Activated CD8-positive, alpha-beta memory T cell treated with anti-CD3 and anti-CD28 coated beads for 48 hours (primary cell): ENCODE results near the gene SLC24A2.
"Not testable (repeated sequence)": the region's sequence is repeated elsewhere in the genome, so short reads cannot be mapped to it uniquely, and the experiment has no call there.

ENCODE experiments used
- DNase-seq, 3 experiments: peaks; one replicate each; pipeline ENCODE4 v3.0.0-alpha.2; 2020; ENCODE audit warnings: low read depth in 2 of 3, low spot score in 2 of 3

Gene SLC24A2

GRCh38 chr9:19788614-19789271 is at the start of gene SLC24A2:
Gene SLC24A2 (minus strand): TSS chr9:19789037.
- DNase-seq: no peak

GRCh38 chr9:19833331-19833730 is 44.5 kb upstream of the SLC24A2 start:
- not testable (repeated sequence) for DNase-seq

GRCh38 chr9:19830796-19831195 is 42.0 kb upstream of the SLC24A2 start:
- no peak for DNase-seq

- DNase-seq: no peak
Observed at GRCh38 chr9:19828576-19829109, 39.8 kb upstream of the SLC24A2 start.

- no peak for DNase-seq
Observed at GRCh38 chr9:19816769-19817168, 27.9 kb upstream of the SLC24A2 start.

GRCh38 chr9:19812194-19812593 is 23.4 kb upstream of the SLC24A2 start:
- no peak for DNase-seq

DNA sequence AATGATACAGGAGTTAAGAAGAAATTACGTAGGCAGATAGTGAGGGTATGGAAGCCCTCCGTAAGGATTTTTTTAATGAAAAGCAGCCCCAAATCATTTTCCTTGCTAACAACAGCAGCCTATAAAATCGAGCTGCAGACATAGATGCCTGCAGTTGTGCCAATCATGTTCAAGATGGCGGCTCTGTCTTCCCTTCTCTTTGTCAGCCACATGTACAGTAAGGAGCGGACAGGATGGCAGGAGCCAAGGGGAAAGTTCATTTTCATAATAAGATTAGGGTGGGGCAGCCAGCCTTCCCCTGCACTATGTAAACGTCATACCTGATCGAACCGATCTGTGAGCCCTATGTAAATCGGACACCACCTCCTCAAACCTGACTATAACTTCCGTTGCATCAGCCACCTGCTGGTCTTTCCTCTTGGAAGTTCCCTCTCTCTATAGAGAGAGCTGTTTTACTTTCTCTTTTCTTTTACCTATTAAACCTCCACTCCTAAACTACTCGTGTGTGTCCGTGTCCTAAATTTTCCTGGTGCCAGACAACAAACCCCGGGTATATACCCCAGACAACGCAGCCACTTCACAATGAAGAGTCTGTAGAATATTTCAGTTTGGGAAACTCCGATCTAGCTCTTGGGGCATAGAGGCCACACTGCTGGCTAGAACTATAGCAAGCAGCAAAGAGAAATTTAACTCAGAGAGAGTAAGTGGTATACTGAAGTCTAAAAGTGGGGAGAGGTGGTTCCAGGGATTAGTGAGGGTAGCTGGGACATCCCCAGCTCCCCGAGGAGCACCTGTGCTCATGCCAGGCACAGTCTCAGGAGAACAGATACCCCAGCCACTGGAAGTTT is 20.8 kb upstream of the SLC24A2 start:
- DNase-seq: no peak

- no peak for DNase-seq
Observed at GRCh38 chr9:19807182-19807892, 18.5 kb upstream of the SLC24A2 start.

DNA sequence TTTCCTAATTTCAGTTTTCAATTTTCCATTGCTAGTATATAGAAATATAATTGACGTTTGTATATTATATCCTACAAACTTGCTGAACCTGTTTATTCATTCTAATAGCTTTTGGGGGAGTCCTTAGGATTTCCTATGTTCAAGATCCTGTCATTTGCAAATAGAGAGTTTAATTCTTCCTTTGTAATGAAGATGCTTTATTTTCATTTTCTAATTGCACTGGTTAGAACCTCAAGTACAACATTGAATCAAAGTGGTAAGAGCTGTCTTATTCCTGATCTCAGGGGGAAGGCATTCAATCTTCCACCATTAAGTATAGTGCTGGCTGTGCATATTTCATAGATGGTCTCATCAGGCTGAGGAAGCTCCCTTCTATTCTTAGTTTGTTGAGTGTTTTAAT is 15.6 kb upstream of the SLC24A2 start:
- DNase-seq: no peak

GRCh38 chr9:19800884-19801283 is 12.0 kb upstream of the SLC24A2 start:
- no peak for DNase-seq

GRCh38 chr9:19799784-19800183 is 10.9 kb upstream of the SLC24A2 start:
- DNase-seq: no peak

- DNase-seq: no peak
Observed at GRCh38 chr9:19788152-19788551, 685 bp downstream of the SLC24A2 start.

GRCh38 chr9:19787672-19788071 is 1.2 kb downstream of the SLC24A2 start:
- no peak for DNase-seq

DNA sequence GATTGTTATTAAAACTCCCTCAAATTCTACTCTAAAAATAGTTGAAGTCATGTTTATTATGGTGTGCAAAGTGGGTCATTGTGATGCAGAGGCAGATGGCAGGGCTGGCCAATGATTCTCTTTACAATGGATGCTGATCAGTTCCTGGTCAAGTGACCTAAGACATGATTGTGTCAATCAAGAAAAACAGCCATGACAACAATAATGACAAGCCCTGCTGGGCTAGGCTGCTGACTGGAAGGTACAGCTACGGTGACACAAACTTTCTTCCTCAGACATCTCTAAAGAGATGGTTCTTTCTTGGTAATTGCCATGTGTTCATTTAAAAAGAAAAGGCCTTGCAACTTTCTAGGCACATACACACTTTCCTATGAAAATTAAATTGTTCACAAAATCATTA is 3.6 kb downstream of the SLC24A2 start:
- DNase-seq: no peak

DNA sequence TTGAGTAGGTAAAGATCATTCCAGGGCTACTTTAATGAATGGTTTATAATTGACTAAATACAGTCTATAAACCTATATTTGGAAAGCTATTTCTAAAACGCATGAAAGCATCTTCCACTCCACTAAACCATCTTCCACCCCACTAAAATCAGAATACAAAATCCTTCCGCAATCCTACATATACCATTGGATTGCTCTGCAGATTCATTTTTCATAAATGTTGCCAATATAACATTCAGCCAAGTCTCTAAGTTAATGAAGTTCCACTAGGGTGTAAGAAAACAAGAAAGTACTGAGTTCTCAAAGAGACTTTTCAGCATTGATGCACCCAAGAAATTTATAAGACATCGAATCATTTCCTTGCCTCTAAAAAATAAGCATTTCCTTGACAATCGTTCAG is 4.7 kb downstream of the SLC24A2 start:
- DNase-seq: no peak

DNA sequence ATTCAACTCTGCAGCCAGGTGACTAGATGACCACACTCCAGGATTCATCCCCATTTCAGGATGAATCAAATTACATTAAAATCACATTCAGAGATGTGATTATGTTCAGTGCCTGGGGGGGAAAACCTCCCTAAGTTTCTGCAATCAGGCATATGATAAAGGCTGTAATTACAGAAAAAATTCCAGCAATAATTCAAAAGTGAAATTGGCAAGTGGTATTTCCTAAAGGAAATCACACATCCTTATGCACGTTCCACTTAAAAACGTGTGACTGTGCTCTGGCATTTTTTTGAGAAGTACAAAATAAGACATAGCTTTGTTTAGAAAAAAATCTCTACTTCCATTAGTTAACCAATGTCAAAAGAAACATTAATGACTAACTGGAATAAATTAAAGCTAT is 5.3 kb downstream of the SLC24A2 start:
- no peak for DNase-seq

GRCh38 chr9:19782005-19782404 is 6.8 kb downstream of the SLC24A2 start:
- DNase-seq: no peak

DNA sequence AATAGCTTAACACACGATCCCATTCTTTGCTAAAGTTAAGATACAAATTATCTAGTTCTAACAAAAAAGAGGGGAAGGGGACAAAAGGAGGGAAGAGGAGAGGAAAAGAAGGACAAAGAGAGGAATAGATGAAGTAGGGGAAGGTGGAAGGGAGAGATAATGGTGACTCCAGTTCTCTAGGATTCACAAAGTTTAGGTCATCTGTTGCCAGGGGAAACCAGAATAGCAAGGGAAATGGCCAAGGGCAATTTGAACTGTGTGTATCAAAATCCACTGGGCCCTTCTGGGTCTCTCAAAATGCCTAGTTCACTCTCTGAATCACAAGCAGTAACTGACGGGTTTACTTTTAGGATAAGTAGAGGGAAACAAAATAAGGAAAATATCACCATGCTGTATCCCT is 7.6 kb downstream of the SLC24A2 start:
- no peak for DNase-seq

DNA sequence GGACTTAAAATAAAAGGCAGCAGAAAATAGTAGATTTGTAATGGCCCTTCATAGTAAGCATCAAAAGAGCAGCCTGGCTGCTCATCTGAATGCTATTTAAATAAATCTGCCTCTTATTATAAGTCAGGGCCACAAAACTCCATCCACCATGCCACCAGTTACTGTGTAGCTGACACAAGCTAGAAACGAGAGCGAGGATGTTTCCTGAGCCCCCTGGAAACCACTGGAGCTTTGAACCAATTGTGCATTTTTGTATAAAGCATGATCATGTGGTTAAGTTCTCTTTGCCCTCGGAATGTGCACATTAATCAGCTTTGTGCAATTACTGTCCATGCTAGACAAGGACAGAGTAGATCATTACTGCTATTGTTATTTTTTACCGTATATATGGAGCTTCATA is 17.4 kb downstream of the SLC24A2 start:
- no peak for DNase-seq

DNA sequence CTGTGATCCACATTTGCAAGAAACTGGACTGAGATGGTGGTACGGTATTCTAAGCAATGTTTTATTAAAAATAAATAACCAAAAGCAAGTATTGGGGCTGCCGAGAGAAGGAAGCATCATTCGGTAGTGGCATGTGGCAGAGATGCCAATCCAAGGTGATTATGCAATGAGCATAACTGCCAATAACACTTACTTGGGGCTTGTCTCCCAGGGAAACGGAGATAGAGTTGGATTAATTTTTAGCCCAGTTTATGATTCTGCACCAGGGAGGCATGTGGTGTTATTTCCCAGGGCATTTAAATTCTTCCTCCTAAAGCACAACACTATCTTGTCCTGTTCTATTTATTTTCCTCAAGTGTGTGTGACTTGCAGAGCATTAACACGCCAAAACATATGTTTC is 17.9 kb downstream of the SLC24A2 start:
- DNase-seq: no peak

- no peak for DNase-seq
Observed at GRCh38 chr9:19769213-19769612, 19.6 kb downstream of the SLC24A2 start.

- no peak for DNase-seq
Observed at GRCh38 chr9:19768798-19769197, 20.0 kb downstream of the SLC24A2 start.
